ENCODE results near the gene DUOX1. TPM values are rescaled to one million over a fixed set of nuclear protein-coding genes. Genes with fewer than 3 reads are reported as not detected.

DUOX1 gene
- total and polyA plus RNA-seq, 4 donors = 0.02 to 0.94 (median 0.08) TPM; not detected in 1

DNA sequence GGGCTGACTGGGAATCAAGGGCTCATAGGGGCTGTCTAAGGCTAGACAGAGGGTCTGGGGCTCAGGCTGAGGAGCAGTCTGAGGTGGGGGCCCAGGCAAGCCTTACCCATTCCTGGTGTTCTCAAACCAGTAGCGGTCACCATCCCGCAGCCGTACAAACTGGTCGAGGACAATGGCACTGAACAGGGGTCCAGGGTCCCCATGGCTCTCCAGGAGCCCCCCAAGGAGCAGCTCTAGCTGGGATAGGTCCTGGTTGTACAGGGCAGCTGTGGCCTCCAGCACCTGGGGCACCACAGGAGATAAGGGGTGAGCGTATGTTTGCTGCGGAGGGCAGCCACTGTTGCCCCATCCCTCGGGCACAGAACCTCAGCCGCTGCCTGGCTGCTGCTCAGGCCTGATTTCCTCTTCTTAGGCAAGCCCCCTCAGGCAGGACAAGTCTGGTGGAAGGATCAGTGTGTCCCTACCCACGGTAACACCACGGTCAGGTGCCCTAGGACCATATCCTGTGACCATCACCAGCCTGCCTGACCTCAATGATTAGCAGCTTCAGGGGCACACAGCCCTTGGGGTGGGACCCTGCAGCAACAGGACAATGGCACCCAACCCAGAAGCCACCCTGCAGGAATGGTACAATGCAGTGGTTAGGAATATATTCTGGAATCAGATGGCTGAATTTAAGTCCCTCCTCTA, 21.7 kb upstream of the DUOX1 start:
- Histone ChIP-seq H3K27ac (ENCODE audit: low read depth in 1 of 2, low read length in 2 of 2) (no peak overlapping the region), H3K4me3 (ENCODE audit: low read depth in 1 of 3, low read length in 3 of 3) (no peak overlapping the region), H3K36me3 (ENCODE audit: control insufficient read depth in 4 of 4, insufficient read depth in 3 of 4, low read depth in 1 of 4, low read length in 3 of 4) (no peaks in the 10 kb centered on the region), H3K4me1 (ENCODE audit: control insufficient read depth in 4 of 4, insufficient read depth in 4 of 4, low read length in 3 of 4) (peaks cover 7 to 11% (median 9%) of the 10 kb centered on the region in 4 donors), H3K9me3 (ENCODE audit: control insufficient read depth in 4 of 4, low read length in 3 of 4) (no peaks in the 10 kb centered on the region), H3K27me3 (ENCODE audit: control insufficient read depth in 4 of 4, insufficient read depth in 4 of 4, low read length in 3 of 4) (peaks cover 3 to 9% (median 5%) of the 10 kb centered on the region in 4 donors), H3K9ac (ENCODE audit: low read depth in 1 of 2, low read length in 2 of 2) (no peak overlapping the region)
- no peak for DNase-seq (ENCODE audit: low spot score)
- 93% methylated on average over 10 of the region's 10 CpGs for WGBS
- TF ChIP-seq, protein P1, sequence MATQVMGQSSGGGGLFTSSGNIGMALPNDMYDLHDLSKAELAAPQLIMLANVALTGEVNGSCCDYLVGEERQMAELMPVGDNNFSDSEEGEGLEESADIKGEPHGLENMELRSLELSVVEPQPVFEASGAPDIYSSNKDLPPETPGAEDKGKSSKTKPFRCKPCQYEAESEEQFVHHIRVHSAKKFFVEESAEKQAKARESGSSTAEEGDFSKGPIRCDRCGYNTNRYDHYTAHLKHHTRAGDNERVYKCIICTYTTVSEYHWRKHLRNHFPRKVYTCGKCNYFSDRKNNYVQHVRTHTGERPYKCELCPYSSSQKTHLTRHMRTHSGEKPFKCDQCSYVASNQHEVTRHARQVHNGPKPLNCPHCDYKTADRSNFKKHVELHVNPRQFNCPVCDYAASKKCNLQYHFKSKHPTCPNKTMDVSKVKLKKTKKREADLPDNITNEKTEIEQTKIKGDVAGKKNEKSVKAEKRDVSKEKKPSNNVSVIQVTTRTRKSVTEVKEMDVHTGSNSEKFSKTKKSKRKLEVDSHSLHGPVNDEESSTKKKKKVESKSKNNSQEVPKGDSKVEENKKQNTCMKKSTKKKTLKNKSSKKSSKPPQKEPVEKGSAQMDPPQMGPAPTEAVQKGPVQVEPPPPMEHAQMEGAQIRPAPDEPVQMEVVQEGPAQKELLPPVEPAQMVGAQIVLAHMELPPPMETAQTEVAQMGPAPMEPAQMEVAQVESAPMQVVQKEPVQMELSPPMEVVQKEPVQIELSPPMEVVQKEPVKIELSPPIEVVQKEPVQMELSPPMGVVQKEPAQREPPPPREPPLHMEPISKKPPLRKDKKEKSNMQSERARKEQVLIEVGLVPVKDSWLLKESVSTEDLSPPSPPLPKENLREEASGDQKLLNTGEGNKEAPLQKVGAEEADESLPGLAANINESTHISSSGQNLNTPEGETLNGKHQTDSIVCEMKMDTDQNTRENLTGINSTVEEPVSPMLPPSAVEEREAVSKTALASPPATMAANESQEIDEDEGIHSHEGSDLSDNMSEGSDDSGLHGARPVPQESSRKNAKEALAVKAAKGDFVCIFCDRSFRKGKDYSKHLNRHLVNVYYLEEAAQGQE (IDR thresholded peaks at IDR 0.05) = no peak
- no peak for TF ChIP-seq EGR1 (IDR thresholded peaks at IDR 0.05; ENCODE audit: low read depth in 2 of 2)
- TF ChIP-seq FOXA1 (IDR thresholded peaks at IDR 0.05) = no peak
- TF ChIP-seq FOXA2 (IDR thresholded peaks at IDR 0.05) = no peak
- no peak for TF ChIP-seq ATF3 (IDR thresholded peaks at IDR 0.05)
- TF ChIP-seq, protein P2, sequence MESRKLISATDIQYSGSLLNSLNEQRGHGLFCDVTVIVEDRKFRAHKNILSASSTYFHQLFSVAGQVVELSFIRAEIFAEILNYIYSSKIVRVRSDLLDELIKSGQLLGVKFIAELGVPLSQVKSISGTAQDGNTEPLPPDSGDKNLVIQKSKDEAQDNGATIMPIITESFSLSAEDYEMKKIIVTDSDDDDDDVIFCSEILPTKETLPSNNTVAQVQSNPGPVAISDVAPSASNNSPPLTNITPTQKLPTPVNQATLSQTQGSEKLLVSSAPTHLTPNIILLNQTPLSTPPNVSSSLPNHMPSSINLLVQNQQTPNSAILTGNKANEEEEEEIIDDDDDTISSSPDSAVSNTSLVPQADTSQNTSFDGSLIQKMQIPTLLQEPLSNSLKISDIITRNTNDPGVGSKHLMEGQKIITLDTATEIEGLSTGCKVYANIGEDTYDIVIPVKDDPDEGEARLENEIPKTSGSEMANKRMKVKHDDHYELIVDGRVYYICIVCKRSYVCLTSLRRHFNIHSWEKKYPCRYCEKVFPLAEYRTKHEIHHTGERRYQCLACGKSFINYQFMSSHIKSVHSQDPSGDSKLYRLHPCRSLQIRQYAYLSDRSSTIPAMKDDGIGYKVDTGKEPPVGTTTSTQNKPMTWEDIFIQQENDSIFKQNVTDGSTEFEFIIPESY (IDR thresholded peaks at IDR 0.05) = no peak
- TF ChIP-seq, protein P3, sequence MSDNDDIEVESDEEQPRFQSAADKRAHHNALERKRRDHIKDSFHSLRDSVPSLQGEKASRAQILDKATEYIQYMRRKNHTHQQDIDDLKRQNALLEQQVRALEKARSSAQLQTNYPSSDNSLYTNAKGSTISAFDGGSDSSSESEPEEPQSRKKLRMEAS (IDR thresholded peaks at IDR 0.05) = no peak
- TF ChIP-seq, protein P4, sequence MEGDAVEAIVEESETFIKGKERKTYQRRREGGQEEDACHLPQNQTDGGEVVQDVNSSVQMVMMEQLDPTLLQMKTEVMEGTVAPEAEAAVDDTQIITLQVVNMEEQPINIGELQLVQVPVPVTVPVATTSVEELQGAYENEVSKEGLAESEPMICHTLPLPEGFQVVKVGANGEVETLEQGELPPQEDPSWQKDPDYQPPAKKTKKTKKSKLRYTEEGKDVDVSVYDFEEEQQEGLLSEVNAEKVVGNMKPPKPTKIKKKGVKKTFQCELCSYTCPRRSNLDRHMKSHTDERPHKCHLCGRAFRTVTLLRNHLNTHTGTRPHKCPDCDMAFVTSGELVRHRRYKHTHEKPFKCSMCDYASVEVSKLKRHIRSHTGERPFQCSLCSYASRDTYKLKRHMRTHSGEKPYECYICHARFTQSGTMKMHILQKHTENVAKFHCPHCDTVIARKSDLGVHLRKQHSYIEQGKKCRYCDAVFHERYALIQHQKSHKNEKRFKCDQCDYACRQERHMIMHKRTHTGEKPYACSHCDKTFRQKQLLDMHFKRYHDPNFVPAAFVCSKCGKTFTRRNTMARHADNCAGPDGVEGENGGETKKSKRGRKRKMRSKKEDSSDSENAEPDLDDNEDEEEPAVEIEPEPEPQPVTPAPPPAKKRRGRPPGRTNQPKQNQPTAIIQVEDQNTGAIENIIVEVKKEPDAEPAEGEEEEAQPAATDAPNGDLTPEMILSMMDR (IDR thresholded peaks at IDR 0.05; ENCODE audit: low read depth, low read length, missing input control) = no peak
- no peak for TF ChIP-seq YY1 (IDR thresholded peaks at IDR 0.05)

- H3K9me3 ChIP-seq (ENCODE audit: control insufficient read depth in 4 of 4, low read length in 3 of 4) = no peaks in the 10 kb centered on the region
- H3K27me3 ChIP-seq (ENCODE audit: control insufficient read depth in 4 of 4, insufficient read depth in 4 of 4, low read length in 3 of 4) = peaks cover 4 to 13% (median 6%) of the 10 kb centered on the region in 4 donors
- H3K9ac ChIP-seq (ENCODE audit: low read depth in 1 of 2, low read length in 2 of 2) = no peak overlapping the region
- 62% methylated on average over 11 of the region's 11 CpGs for WGBS
- peaks cover 9 to 25% (median 18%) of the 10 kb centered on the region in 4 donors for H3K4me1 ChIP-seq (ENCODE audit: control insufficient read depth in 4 of 4, insufficient read depth in 4 of 4, low read length in 3 of 4)
- H3K36me3 ChIP-seq (ENCODE audit: control insufficient read depth in 4 of 4, insufficient read depth in 3 of 4, low read depth in 1 of 4, low read length in 3 of 4) = no peaks in the 10 kb centered on the region
- H3K27ac ChIP-seq (ENCODE audit: low read depth in 1 of 2, low read length in 2 of 2) = no peak overlapping the region
- DNase-seq (ENCODE audit: low spot score) = no peak
- no peak overlapping the region for H3K4me3 ChIP-seq (ENCODE audit: low read depth in 1 of 3, low read length in 3 of 3)
- TF ChIP-seq RAD21 (IDR thresholded peaks at IDR 0.05) (no peak), YY1 (IDR thresholded peaks at IDR 0.05) (no peak), FOXA2 (IDR thresholded peaks at IDR 0.05) (no peak), FOXA1 (IDR thresholded peaks at IDR 0.05) (no peak), TAF1 (conservative IDR thresholded peaks at IDR 0.05) (no peak), RXRA (IDR thresholded peaks at IDR 0.05) (no peak), GABPA (IDR thresholded peaks at IDR 0.05 in 1 of 2, conservative IDR thresholded peaks at IDR 0.05 in 1 of 2) (no peak), HNF4A (conservative IDR thresholded peaks at IDR 0.05) (no peak), JUND (IDR thresholded peaks at IDR 0.05) (no peak), ATF3 (IDR thresholded peaks at IDR 0.05) (no peak), NR2F2 (IDR thresholded peaks at IDR 0.05) (no peak)
- TF ChIP-seq, protein P4 (IDR thresholded peaks at IDR 0.05; ENCODE audit: low read depth, low read length, missing input control) = no peak
- TF ChIP-seq, protein P3 (IDR thresholded peaks at IDR 0.05) = no peak
Measured at GRCh38 chr15:45110256-45110820, 19.5 kb upstream of the DUOX1 start.
